T-helper 1 cell (primary cell): ENCODE results near the gene LRG1.

Experiments used
- DNase-seq, 5 donors: peaks; one replicate each; pipeline ENCODE4 v3.0.0-alpha.2; 2012 to 2020

Gene LRG1

GRCh38 chr19:4492337-4493103 is 47.3 kb downstream of the LRG1 start:
- DNase-seq = no peak

- DNase-seq = no peak
These were observed 48.4 kb downstream of the LRG1 start for GRCh38 chr19:4491446-4491845.

- no peak for DNase-seq
These were observed 51.3 kb downstream of the LRG1 start for GRCh38 chr19:4488496-4488895.

- no peak for DNase-seq
These were observed 52.3 kb downstream of the LRG1 start for GRCh38 chr19:4487572-4487971.
